Esophagus squamous epithelium (tissue), 5 donors: ENCODE measurements around the gene TNP1. TPM values are rescaled to one million over a fixed set of nuclear protein-coding genes. Genes with fewer than 3 reads are reported as not detected.

ENCODE experiments used
- DNase-seq: peaks from one replicate; lab custom pipeline; 2025; lab: John Stamatoyannopoulos, UW
- H3K27ac ChIP-seq, 4 donors: fragments of 200-600 bp; sonication (generic); one replicate each; pipeline ENCODE4 v1.5.1; 2016 to 2019; ENCODE audit warnings: mild to moderate bottlenecking in 1 of 4
- H3K27me3 ChIP-seq, 4 donors: fragments of 200-600 bp; sonication (generic); 1 replicate in 3 of 4; 2 replicates in 1 of 4; pipeline versions ENCODE4 v1.5.1 to v1.6.0; 2017 to 2021; ENCODE audit warnings: antibody characterized with exemption in 1 of 4
- H3K36me3 ChIP-seq, 3 donors: fragments of 200-600 bp; sonication (generic); one replicate each; pipeline ENCODE4 v1.5.1; 2016 to 2019
- H3K4me1 ChIP-seq, 3 donors: fragments of 200-600 bp; sonication (generic); one replicate each; pipeline ENCODE4 v1.5.1; 2017 to 2019
- H3K4me3 ChIP-seq, 4 donors: fragments of 200-600 bp; sonication (generic); 1 replicate in 3 of 4; 2 replicates in 1 of 4; pipeline ENCODE4 v1.5.1; 2016 to 2019; ENCODE audit warnings: mild to moderate bottlenecking in 2 of 4, moderate library complexity in 1 of 4
- H3K9me3 ChIP-seq, 3 donors: fragments of 200-600 bp; sonication (generic); one replicate each; pipeline ENCODE4 v1.5.1; 2016 to 2019
- CTCF ChIP-seq, 6 experiments: fragments of 450-650 bp in 4 of 6; fragments of 200-600 bp in 2 of 6; sonication (generic) in 2 of 6; IDR thresholded peaks; one replicate each; pipeline ENCODE4 v1.5.1; 2016 to 2019; ENCODE audit warnings: antibody characterized with exemption in 6 of 6, mild to moderate bottlenecking in 4 of 6, moderate library complexity in 4 of 6
- POLR2A ChIP-seq, 4 donors: fragments of 450-650 bp; IDR thresholded peaks; one replicate each; pipeline ENCODE4 v1.6.1; 2017; ENCODE audit warnings: antibody characterized with exemption in 4 of 4, mild to moderate bottlenecking in 4 of 4, moderate library complexity in 3 of 4
- WGBS, 2 donors: methylation state at CpG; one replicate each; pipeline ENCODE4 v1.1.5; 2018; 5-methylcytosine and 5-hydroxymethylcytosine counted together
- intact Hi-C: fragments of 100-400 bp; cut with DNase I; formaldehyde crosslinking; loops from one replicate; pipeline ENCODE4 v1.15.0; 2022
- total RNA-seq, 4 donors: library from RNA; depleted of rRNA; stranded (reverse); fragments of >200 nt; gene quantifications; one replicate each; pipeline ENCODE4 v1.1.0, GENCODE V29; 2016
- donor health status: DM: yes; HTN: yes; CAD: no.

Gene TNP1
- total RNA-seq, 4 donors from 2014 or later: not detected

GRCh38 chr2:216849987-216850386 lies 9.9 kb downstream of the TNP1 start:
- Histone ChIP-seq H3K27me3 (peaks cover 0 to 4% (median 0%) of the 10 kb centered on the region in 4 donors), H3K27ac (no peak overlapping the region), H3K36me3 (no peaks in the 10 kb centered on the region), H3K4me3 (no peak overlapping the region), H3K4me1 (peaks cover 0 to 10% (median 5%) of the 10 kb centered on the region in 3 donors), H3K9me3 (no peaks in the 10 kb centered on the region)
- no peak for TF ChIP-seq POLR2A (IDR thresholded peaks at IDR 0.05)
- no peak for TF ChIP-seq CTCF (IDR thresholded peaks at IDR 0.05)
- no peak for DNase-seq
- 25 to 39% methylated on average over 7 to 9 of the region's 10 CpGs for WGBS, 2 donors
- intact Hi-C loops: no loop called here

GRCh38 chr2:216845426-216845825 lies 14.4 kb downstream of the TNP1 start:
- TF ChIP-seq CTCF (IDR thresholded peaks at IDR 0.05) (no peak), POLR2A (IDR thresholded peaks at IDR 0.05) (no peak)

GRCh38 chr2:216842636-216843035 lies 17.2 kb downstream of the TNP1 start:
- intact Hi-C loops: no loop called here
- WGBS, 2 donors: 76 to 81% methylated on average over 9 to 10 of the region's 10 CpGs
- TF ChIP-seq CTCF (IDR thresholded peaks at IDR 0.05): no peak
- no peak for TF ChIP-seq POLR2A (IDR thresholded peaks at IDR 0.05)

More at GRCh38 chr2:216845426-216845825, 14.4 kb downstream of the TNP1 start:
- no peak overlapping the region for H3K27ac ChIP-seq
- WGBS, 2 donors: 94 to 96% methylated on average over 2 of the region's 2 CpGs
- no peaks in the 10 kb centered on the region for H3K27me3 ChIP-seq
- H3K4me3 ChIP-seq: no peak overlapping the region
- no peaks in the 10 kb centered on the region for H3K9me3 ChIP-seq
- H3K36me3 ChIP-seq: no peaks in the 10 kb centered on the region
- no peak for DNase-seq
- peaks cover 0 to 10% (median 5%) of the 10 kb centered on the region in 3 donors for H3K4me1 ChIP-seq
- intact Hi-C loops: no loop called here

GRCh38 chr2:216839688-216840087 lies 20.2 kb downstream of the TNP1 start:
- Histone ChIP-seq H3K9me3 (no peaks in the 10 kb centered on the region), H3K4me3 (no peak overlapping the region), H3K27ac (no peak overlapping the region), H3K36me3 (no peaks in the 10 kb centered on the region), H3K4me1 (no peaks in the 10 kb centered on the region), H3K27me3 (no peaks in the 10 kb centered on the region)
- WGBS, 2 donors: 83 to 84% methylated on average over 3 of the region's 3 CpGs
- TF ChIP-seq POLR2A (IDR thresholded peaks at IDR 0.05): no peak
- no peak for TF ChIP-seq CTCF (IDR thresholded peaks at IDR 0.05)
- intact Hi-C loops: no loop called here
- no peak for DNase-seq

More at GRCh38 chr2:216842636-216843035, 17.2 kb downstream of the TNP1 start:
- H3K4me1 ChIP-seq: no peaks in the 10 kb centered on the region
- H3K27me3 ChIP-seq: no peaks in the 10 kb centered on the region
- no peak overlapping the region for H3K4me3 ChIP-seq
- no peaks in the 10 kb centered on the region for H3K9me3 ChIP-seq
- no peak overlapping the region for H3K27ac ChIP-seq
- no peak for DNase-seq
- no peaks in the 10 kb centered on the region for H3K36me3 ChIP-seq

GRCh38 chr2:216838151-216838550 lies 21.7 kb downstream of the TNP1 start:
- intact Hi-C loops: no loop called here
- DNase-seq: no peak

More at GRCh38 chr2:216838151-216838550, 21.7 kb downstream of the TNP1 start:
- Histone ChIP-seq H3K4me1 (no peaks in the 10 kb centered on the region), H3K4me3 (no peak overlapping the region), H3K9me3 (no peaks in the 10 kb centered on the region), H3K27ac (no peak overlapping the region), H3K27me3 (peaks cover 0 to 6% (median 0%) of the 10 kb centered on the region in 4 donors), H3K36me3 (no peaks in the 10 kb centered on the region)
- TF ChIP-seq CTCF (IDR thresholded peaks at IDR 0.05) (no peak), POLR2A (IDR thresholded peaks at IDR 0.05) (no peak)
- 52 to 71% methylated on average over 5 of the region's 5 CpGs for WGBS, 2 donors
